ENCODE results near the gene BAZ2B.

Gene BAZ2B

DNA sequence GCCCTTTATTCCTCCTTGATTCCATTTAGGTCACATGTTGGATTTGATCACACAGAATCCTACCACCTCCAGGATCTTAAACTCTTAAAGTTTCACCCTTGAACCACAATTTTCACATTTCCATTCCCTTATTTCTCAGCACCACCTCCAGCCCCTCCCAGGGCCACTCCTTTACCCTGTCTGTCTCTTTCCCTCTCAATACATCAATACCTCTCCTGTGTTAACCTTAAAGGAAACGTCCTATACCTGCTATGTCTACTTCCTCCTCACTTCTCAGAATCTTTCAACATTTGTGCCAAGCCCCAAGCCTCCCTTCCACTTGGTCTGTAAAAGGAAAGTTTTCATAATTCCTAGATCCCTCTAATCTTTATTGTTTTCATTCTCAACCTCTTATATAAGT, 158.8 kb downstream of the BAZ2B start:
- no peak for TF ChIP-seq Cebpa-rat (IDR thresholded peaks at IDR 0.05)

GRCh38 chr2:159456500-159457426, 159.6 kb downstream of the BAZ2B start:
- no peak overlapping the region for H3K4me2 ChIP-seq
- H3K9ac ChIP-seq: no peak overlapping the region
- no peaks in the 10 kb centered on the region for H4K20me1 ChIP-seq
- H3K4me3 ChIP-seq: no peak overlapping the region
- no peak for TF ChIP-seq Cebpa-rat (IDR thresholded peaks at IDR 0.05)
- H3K4me1 ChIP-seq: no peaks in the 10 kb centered on the region
- H3K9me3 ChIP-seq: no peaks in the 10 kb centered on the region
- no peaks in the 10 kb centered on the region for H3K36me3 ChIP-seq
- H3K27me3 ChIP-seq: no peaks in the 10 kb centered on the region
- H3K27ac ChIP-seq: no peak overlapping the region

More for the DNA sequence above, 158.8 kb downstream of the BAZ2B start:
- Histone ChIP-seq H3K27me3 (no peaks in the 10 kb centered on the region), H3K4me1 (no peaks in the 10 kb centered on the region), H4K20me1 (no peaks in the 10 kb centered on the region), H3K4me2 (no peak overlapping the region), H3K27ac (no peak overlapping the region), H3K9me3 (no peaks in the 10 kb centered on the region), H3K9ac (no peak overlapping the region), H3K4me3 (no peak overlapping the region), H3K36me3 (peaks cover 3% of the 10 kb centered on the region; the same call in 1 of the 2 replicates)

DNA sequence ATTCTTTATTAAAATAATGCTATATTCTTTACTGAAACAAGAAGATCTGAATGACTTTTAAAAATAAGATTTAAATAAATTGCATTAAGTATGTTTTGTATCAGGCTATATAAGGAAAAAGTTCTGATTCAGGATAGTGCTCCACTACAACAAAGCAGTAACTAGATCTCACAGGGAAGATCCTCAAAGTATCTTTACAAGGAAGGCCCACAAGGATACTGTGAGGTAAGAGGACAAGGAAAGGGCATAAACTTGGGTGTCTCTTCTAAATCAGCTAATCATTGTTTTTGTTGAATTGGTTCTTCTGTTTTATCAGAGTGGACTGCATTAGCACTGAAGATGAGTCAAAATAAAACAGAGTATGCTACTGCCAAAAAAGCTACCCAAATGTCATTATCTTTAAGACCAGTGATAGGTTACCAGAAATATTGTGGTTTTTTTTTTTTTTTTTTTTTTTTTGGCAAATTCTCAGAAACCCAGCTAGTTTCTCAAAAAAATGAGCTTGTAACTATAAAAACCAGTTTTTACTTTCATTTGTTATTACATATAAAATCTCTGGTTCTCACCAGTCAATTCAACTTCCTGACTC, 160.9 kb downstream of the BAZ2B start:
- Histone ChIP-seq H3K27me3 (no peaks in the 10 kb centered on the region), H3K9ac (no peak overlapping the region), H3K4me3 (no peak overlapping the region), H3K36me3 (no peaks in the 10 kb centered on the region), H3K9me3 (no peaks in the 10 kb centered on the region), H3K4me2 (no peak overlapping the region), H3K27ac (no peak overlapping the region), H3K4me1 (no peaks in the 10 kb centered on the region), H4K20me1 (no peaks in the 10 kb centered on the region)
- no peak for TF ChIP-seq Cebpa-rat (IDR thresholded peaks at IDR 0.05)

GRCh38 chr2:159454185-159454584, 162.2 kb downstream of the BAZ2B start:
- no peak for TF ChIP-seq Cebpa-rat (IDR thresholded peaks at IDR 0.05)
- H4K20me1 ChIP-seq: no peaks in the 10 kb centered on the region
- H3K27ac ChIP-seq: no peak overlapping the region
- no peak overlapping the region for H3K9ac ChIP-seq
- H3K4me1 ChIP-seq: no peaks in the 10 kb centered on the region
- no peaks in the 10 kb centered on the region for H3K27me3 ChIP-seq
- no peaks in the 10 kb centered on the region for H3K9me3 ChIP-seq
- H3K4me2 ChIP-seq: no peak overlapping the region
- H3K36me3 ChIP-seq: no peaks in the 10 kb centered on the region
- no peak overlapping the region for H3K4me3 ChIP-seq

GRCh38 chr2:159450180-159450579, 166.2 kb downstream of the BAZ2B start:
- TF ChIP-seq Cebpa-rat (IDR thresholded peaks at IDR 0.05): no peak
- Histone ChIP-seq H3K4me2 (no peak overlapping the region), H3K9me3 (no peaks in the 10 kb centered on the region), H3K27ac (no peak overlapping the region), H3K4me3 (no peak overlapping the region), H4K20me1 (no peaks in the 10 kb centered on the region), H3K9ac (no peak overlapping the region), H3K36me3 (peaks cover 27% of the 10 kb centered on the region), H3K4me1 (no peaks in the 10 kb centered on the region), H3K27me3 (no peaks in the 10 kb centered on the region)

DNA sequence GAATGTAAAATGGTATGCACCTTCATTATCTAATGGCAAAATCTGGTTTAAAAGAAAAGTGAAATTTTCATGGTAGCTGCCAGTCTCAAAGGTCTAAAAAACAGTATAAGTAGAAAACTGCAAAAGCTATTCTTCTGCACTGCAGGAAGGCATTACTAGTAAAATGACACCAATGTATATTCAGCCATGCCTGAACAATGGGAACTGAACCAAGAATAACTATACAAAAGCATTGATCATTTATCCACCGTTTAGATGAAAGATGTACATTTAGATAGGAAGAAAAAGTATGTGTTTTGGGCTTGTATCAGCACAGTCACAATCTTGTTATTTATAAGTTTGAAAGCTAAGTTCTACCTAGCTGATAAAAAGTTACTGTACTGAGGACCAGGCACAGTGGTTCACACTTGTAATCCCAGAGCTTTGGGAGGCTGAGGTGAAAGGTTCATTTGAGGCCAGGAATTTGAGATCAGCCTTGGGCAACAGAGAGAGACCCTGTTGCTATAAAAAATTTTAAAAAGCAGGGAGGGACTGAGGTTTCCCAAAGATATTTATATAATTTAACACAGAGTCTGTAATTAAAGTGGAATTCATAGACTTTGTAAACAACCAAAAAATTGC, 166.7 kb downstream of the BAZ2B start:
- no peak overlapping the region for H3K4me3 ChIP-seq
- H3K9ac ChIP-seq: no peak overlapping the region
- H3K36me3 ChIP-seq: peaks cover 32% of the 10 kb centered on the region
- no peaks in the 10 kb centered on the region for H3K9me3 ChIP-seq
- no peaks in the 10 kb centered on the region for H3K4me1 ChIP-seq
- H3K27me3 ChIP-seq: no peaks in the 10 kb centered on the region
- H3K4me2 ChIP-seq: no peak overlapping the region
- H4K20me1 ChIP-seq: no peaks in the 10 kb centered on the region
- H3K27ac ChIP-seq: no peak overlapping the region
- no peak for TF ChIP-seq Cebpa-rat (IDR thresholded peaks at IDR 0.05)

GRCh38 chr2:159446817-159447216, 169.5 kb downstream of the BAZ2B start:
- no peaks in the 10 kb centered on the region for H3K9me3 ChIP-seq
- peaks cover 48% of the 10 kb centered on the region for H3K36me3 ChIP-seq
- no peak overlapping the region for H3K4me3 ChIP-seq
- no peaks in the 10 kb centered on the region for H4K20me1 ChIP-seq
- H3K4me2 ChIP-seq: no peak overlapping the region
- no peak for TF ChIP-seq Cebpa-rat (IDR thresholded peaks at IDR 0.05)
- H3K4me1 ChIP-seq: peaks cover 16% of the 10 kb centered on the region
- no peak overlapping the region for H3K9ac ChIP-seq
- no peak overlapping the region for H3K27ac ChIP-seq
- no peaks in the 10 kb centered on the region for H3K27me3 ChIP-seq

DNA sequence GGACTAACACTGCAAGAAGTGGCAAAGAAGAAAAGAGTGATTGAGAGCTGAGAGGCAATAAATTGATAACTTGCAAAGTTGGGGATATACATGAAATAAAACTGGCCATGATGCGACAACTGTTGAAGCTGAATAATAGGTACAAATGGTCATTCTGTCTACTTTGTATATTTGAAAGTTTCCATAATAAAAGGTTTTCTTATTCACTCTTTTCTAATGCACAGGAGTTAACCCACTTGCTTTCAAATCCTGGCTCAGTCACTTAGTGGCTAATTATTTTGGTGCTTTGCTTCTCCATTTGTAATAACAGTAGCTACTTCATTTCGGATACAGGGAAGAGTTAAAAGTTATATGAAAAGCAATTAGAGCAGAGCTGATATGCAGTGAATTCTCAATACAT, 170.1 kb downstream of the BAZ2B start:
- Histone ChIP-seq H4K20me1 (no peaks in the 10 kb centered on the region), H3K4me2 (no peak overlapping the region)
- no peak for TF ChIP-seq Cebpa-rat (IDR thresholded peaks at IDR 0.05)

GRCh38 chr2:159445307-159445706, 171.0 kb downstream of the BAZ2B start:
- Histone ChIP-seq H3K4me2 (no peak overlapping the region), H3K27ac (no peak overlapping the region), H3K4me3 (no peak overlapping the region), H3K9me3 (no peaks in the 10 kb centered on the region), H3K27me3 (no peaks in the 10 kb centered on the region), H3K36me3 (peaks cover 58% of the 10 kb centered on the region), H3K9ac (no peak overlapping the region), H3K4me1 (peaks cover 19% of the 10 kb centered on the region), H4K20me1 (no peaks in the 10 kb centered on the region)
- TF ChIP-seq Cebpa-rat (IDR thresholded peaks at IDR 0.05): no peak

More for the DNA sequence above, 170.1 kb downstream of the BAZ2B start:
- peaks cover 19% of the 10 kb centered on the region for H3K4me1 ChIP-seq
- H3K9me3 ChIP-seq: no peaks in the 10 kb centered on the region
- H3K9ac ChIP-seq: no peak overlapping the region
- H3K27me3 ChIP-seq: no peaks in the 10 kb centered on the region
- H3K36me3 ChIP-seq: peaks cover 49% of the 10 kb centered on the region
- H3K27ac ChIP-seq: no peak overlapping the region
- H3K4me3 ChIP-seq: no peak overlapping the region

DNA sequence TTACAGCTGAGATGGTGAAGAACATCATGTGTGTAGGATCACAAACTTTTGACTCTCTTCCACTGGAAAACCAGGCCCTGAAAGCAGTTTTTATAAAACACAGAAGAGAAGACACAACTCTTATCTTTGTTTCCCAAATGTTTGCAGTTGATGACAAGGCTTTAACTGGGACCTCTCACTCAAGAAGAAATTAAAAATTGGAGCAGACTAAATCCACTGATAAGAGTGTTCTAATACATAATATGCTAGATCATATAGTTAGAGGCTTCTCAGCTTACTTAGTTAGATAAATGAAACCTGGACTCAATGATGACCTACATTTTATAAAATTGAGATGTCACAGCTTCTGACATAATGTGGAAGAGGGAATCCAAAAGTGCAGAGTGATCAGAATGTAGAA, 171.6 kb downstream of the BAZ2B start:
- Histone ChIP-seq H3K9me3 (no peaks in the 10 kb centered on the region), H3K4me1 (peaks cover 19% of the 10 kb centered on the region), H3K36me3 (peaks cover 59% of the 10 kb centered on the region), H4K20me1 (no peaks in the 10 kb centered on the region), H3K4me3 (no peak overlapping the region), H3K4me2 (no peak overlapping the region), H3K27ac (no peak overlapping the region), H3K27me3 (no peaks in the 10 kb centered on the region), H3K9ac (no peak overlapping the region)
- TF ChIP-seq Cebpa-rat (IDR thresholded peaks at IDR 0.05): no peak
